Measurements from ENCODE around the gene FBXO10.

FBXO10 gene

DNA sequence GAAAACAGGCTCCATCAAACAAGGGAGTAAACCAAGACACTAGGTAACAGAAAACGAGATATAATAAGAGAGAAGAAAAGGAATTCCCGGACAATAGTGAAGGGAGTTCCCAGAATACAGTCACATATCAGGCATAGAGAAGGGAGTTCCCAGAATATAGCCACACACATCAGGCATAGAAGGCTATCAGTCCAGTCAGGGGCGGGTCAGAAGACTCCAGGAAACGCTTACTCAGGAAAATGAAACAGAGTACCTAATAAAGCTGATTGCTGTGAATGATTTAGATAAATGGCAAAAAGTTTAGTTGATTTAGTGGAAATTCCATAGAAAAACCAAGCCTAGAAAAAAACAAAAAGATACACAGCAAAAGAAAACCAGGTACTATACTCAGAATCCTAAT, 11.3 kb upstream of the FBXO10 start:
- DNase-seq: no peak

DNA sequence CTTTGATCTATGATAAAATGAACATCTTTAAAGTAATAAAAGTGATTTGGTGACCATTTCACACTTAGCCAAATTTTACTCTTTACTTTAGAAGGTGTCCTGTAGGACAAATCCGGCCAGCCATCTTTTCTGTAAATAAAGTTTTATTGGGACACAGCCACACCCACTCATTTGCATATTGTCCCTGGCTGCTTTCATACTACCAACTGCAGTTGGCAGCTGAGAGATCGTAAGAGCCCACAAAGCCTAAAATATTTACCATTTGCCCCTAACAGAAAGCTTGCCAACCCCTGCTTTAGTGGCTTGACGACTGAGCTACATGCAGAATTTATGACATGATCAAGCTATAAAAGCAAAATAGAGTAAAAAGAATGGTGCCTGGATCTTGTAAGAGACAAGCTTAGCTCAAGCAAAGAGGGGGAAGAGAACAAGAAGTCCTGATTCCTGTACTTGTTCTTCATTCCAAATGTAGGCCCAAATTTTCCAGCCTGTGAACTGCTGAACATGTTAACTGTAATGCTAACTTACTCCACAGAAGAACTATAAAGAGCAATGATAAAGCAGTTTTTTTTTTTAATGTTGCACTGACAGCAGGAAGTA, 7.4 kb upstream of the FBXO10 start:
- DNase-seq: no peak

DNA sequence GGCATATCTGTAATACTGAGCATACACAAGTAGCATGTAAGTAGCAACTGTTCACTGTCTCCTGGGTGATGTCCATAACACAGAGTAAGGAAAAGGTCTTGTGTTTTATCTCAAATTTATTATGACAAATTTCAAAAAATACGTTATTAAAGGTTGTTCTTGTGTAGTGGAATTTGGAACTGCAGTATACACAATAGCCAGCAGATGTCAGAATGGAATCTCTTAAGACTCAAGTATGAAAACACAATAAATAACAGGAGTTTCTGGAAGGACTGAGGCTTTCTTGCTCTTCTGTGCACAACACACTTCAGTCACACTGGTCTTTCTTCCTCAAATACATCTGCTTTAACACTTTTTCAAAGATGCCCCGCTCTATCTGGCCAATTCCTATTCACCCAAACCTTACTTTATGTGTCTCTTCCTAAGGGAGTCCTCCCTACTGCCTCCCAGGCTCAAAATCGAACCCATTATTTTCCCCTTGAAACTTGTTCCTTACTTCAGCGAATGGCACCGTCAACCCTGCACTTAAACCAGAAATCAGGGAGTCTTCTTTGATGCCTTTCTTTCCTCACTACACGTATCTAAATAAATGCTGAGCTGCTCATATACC, 6.5 kb upstream of the FBXO10 start:
- no peak for DNase-seq

DNA sequence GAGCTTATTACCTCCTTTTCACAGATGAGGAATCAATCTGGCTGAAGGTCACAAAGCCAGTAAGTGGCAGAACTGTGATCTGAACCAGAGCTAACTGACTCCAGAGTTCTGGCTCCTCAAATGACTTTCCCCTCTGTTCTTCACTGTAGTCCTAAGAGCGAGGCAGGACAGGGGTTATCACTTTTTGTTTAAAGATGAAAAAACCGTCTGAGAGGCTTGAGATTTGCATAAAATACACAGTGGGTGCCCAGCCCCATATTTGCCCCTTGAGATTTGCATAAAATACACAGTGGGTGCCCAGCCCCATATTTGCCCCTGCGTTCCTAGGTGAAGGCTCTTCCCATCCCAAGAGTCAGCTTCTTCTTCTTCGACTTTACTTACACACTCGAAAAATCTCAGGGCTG, 667 bp downstream of the FBXO10 start:
- no peak for DNase-seq

DNA sequence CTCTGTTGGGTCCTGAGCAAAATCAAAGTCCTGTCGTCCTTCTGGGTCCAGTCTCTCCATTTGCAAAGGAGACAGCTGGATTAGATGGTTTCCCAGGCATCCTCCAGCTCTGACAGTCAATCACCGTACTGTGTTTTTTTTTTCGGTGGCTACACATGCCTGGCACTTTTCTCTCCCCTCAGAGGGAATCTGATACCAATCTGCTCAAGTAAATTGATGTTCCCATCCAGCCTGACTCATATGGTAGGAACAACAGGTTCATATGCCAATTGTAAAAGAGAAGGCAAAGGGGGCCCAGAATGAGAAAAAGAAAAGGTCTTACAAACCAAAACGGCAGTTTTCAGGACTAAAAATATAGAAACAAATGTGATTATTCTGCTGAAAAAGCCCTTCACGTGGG, 1.2 kb downstream of the FBXO10 start:
- DNase-seq: no peak

DNA sequence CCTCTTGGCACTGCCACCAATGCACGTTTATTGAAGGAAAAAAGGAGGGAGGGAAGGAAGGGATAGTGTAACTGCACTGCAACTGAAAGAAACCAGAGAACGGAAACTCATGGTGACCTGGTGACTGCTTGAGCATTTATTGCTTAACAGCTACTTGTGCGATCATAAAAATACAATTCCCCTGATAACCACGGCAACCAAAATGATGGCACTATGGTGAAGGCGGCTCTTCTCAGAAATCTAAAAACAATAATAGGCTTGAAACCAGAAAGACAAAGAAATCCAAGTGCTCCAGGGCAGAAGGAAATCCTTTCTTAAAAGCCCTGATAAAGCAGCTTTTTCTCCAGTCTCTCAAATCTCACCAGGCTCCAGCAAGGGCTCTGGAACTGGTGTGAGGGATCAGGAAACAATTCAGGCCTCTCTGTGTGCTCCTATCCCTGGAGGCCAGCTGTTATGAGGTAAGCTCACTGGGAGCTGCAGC, 1.9 kb downstream of the FBXO10 start:
- no peak for DNase-seq

DNA sequence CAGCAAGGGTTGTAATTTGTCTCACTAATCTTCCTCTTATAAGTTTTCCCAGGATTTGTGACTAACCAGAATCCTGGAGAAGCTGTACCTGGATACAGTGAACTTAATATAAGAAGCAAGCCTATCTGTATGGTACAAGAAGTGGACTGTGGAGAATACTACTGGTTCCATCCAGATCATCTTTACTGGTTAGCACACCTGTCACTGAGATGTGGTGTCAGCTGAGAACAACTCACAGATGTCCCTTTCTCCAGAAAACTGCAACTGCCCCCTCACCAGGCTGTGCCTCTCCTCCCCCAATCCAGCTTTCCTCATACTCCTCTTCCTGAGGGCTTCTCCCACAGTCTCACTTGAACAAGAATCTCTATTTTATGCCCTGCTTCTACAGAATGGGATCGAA, 4.9 kb downstream of the FBXO10 start:
- no peak for DNase-seq

DNA sequence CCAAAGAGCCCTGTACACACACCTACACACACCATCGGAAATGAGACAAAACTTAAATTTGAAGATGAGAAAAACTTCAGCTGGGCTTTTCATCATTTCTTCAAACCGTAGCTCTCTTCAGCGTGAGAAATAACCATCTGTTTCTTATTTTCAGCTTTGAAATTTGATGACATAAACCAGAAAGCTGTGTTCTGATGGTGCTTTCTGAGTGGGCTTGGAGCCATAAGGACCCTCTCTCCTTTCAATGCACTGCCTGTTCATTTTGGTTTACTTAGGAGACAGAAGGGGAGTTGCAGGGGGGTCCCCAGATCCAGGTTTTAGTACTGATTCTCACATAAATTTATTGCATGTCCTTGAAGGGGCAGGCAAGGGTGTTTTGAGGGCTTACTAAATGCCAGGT, 9.5 kb downstream of the FBXO10 start:
- no peak for DNase-seq

DNA sequence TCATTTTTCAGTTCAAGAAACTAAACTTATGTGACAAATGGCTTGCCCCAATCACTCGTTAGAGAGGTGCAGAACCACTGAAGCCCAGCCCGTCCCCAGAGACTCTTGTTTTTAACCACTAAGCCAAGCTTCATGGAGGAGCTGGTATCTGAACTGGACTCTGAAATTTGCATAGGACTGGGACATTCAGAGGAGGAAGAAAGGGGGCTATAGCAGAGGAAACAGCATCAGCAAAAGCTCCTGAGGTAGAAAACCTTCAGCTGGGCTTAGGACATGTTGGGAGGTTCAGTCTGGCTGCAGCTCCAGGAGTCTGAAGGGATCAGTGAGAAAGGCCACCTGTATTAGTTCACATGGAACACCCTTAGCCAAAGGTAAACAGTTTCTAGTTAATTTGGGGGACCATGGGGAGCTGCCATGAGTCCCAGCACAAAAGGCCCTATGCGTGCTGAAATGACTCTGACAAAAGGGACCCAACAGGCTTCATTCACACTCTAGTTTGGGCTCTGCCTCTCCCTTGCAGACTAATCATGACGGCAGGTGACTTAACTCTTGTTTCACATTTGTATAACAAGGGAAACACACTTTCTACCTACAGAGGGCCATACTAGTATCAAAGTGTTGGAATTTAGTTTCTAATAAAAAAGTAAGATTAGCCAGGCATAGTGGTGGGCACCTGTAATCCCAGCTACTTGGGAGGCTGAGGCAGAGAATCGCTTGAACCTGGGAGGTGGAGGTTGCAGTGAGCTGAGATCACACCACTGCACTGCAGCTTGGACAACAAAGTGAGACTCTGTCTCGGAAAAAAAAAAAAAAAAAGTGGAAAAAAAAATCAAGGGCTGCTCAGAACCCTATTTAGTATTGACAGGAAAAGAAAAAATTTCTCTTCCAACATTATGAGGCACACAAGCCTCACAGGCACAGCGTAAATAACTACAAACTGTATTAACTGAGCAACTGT, 10.2 kb downstream of the FBXO10 start:
- no peak for DNase-seq

DNA sequence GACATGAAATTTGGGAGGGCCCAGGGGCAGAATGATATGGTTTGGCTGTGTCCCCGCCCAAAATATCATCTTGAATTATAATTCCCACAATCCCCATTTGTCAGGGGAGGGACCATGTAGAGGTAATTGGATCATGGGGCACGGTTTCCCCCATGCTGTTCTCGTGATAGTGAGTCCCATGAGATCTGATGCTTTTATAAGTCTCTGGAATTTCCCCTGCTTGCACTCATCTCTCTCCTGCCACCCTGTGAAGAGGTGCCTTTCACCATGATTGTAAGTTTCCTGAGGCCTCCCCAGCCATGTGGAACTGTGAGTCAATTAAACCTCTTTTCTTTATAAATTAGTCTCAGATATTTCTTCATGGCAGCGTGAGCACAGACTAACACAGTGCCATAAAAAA, 11.3 kb downstream of the FBXO10 start:
- no peak for DNase-seq

DNA sequence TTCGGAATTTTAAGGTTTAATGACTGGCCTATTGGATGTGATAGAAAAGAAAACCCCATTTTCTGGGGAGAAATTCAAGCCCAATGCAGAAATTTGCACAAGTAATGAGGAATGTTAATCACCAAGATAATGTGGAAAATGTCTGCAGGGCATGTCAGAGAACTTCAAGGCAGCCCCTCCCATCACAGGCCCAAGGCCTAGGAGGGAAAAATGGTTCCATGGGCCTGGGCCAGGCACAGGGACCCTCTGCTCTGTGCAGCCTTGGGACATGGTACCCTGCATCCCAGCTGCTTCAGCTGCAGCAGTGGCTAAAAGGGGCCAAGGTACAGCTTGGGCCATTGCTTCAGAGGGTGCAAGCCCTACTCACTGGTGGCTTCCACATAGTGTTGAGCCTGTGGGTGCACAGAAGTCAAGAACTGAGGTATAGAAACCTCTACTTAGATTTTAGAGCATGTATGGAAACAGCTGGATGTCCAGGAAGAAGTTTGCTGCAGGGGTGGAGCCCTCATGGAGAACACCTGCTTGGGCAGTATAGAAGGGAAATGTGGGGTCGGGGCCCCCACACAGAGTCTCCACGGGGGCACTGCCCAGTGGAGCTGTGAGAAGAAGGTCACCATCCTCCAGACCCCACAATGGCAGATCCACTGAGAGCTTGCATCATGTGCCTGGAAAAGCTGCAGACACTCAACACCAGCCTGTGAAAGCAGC, 12.2 kb downstream of the FBXO10 start:
- no peak for DNase-seq

DNA sequence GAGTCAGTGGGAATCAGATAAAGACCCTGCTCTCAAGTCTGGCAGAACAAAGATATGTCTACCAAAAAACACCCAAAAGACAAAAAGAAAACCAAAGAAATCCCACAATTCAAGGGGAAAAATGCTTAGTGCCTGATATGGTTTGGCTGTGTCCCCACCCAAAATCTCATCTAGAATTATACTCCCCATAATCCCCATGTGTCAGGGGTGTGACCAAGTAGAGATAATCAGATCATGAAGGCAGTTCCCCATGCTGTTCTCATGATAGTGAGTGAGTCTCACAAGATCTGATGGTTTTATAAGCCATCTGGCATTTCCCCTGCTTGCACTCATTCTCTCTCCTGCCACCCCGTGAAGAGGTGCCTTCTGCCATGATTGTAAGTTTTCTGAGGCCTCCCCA, 13.4 kb downstream of the FBXO10 start:
- no peak for DNase-seq

DNA sequence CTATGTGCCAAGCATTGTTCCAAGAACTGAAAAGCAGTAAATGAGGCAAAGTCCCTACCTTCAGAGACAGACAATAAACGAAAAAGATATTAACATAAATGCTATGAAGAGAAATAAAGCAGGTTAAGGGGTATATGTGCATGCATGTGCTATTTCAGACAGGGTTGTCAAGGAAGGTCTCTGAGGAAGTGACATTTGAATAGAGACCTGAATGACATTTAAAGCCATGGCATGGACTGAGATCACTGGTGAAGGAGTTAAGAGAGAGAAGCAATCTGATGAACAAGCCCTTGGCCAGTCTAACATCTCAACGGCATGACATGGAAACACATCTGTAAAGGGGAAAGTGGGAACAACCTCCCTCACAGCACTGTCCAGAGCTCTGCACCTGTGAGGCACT, 14.5 kb downstream of the FBXO10 start:
- no peak for DNase-seq

DNA sequence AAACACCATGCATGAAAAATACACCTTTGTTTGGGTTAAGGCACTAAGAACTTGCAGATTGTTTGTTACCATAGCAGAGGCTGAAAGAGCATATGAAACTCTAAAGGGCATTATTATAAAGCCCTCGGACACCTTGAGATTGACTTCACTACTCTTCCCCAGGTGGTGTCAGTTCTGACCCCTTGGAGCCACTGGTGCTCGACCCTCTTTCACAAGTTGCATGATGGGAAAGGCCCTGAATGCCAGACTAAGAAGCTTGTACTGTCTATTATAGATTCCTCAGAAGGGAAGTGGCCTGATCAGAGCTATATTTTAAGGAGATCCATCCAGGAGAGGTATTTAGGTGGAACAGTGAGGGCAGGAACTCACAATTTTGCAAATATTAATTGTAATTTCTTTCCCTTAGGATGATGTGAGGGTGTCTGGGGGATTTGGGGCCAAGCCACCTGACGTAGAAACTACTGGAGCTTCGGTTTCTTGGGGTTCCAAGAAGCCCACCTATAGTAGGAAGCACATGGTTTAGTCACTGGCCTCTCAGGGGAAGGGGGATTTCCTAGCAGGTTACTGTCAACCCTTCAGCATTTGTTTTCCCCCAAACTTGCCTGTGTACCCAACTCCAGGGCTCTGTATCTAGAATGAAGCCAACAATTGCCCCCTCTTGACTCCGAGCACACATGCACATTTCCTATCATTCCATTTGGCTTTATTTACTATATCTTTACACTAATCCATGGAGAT, 16.2 kb downstream of the FBXO10 start:
- no peak for DNase-seq

DNA sequence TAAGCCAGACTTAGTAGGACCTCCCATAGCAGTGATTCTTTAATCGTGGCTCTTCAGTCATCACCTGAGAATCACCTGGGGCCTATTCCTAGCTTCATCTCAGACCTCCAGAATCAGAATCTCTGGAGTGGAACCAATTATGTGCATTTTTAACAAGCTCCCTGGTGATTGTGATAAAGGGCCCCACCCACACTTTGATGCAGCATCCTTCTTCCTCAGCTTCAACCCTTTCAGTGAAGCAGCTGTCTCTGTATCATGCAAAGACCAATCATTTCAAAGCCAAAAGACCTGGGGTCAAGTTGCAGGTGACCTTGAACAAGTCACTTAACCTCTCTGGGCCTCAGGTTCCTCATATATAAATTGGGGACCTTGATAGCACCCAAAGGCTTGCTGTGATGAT, 17.1 kb downstream of the FBXO10 start:
- no peak for DNase-seq

DNA sequence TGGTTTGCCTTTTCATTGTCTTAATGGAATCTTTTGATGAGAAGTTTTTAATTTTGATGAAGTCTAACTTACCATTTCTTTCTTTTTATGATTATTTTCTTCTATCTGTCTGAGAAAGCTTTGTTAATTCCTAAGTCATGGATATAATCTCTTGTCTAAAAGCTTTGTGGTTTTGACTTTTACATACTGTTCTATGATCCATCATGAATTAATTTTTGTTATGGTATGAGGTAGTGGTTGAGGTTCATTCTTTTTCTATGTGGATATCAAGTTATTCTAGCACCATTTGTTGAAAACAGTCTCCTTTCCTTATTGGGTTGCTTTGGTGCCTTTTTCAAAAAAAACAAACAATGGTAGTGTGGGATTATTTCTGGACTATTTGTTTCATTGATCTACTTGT, 20.4 kb downstream of the FBXO10 start:
- DNase-seq: no peak

DNA sequence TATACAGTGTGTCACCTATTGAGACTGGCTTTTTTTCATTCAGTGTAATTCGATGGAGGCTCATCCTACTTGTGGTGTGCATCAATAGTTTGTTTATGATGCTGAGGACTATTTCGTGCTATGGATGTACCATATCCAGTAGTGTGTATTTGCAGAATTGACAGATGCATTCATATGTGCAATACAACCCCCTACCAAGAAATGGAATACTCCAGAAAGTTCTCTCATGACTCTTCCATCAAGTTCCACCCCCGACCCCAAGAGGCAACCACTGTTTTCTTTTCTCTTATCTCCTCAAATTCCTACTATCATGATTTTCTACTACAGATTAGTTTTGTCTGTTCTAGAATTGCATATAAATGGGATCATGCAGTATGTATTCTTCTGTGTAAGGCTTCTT, 21.9 kb downstream of the FBXO10 start:
- DNase-seq: no peak

DNA sequence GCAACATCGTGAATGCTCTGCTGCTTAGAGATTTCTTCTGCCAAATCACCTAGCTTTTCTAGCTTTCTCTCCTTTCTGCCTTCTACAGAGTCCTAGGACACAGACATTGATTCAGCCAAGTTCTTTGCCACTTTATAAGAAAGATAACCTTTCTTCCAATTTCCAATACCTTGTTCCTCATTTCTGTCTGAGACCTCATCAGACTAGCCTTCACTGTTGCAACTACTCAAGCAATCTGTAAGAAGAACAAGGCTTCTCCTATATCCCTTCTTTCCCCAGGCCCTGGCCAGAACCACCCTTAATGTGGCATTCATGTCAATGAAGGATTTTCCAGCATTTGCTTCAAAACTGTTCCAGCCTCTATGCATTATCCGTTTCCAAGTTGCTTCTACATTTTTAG, 24.3 kb downstream of the FBXO10 start:
- DNase-seq: no peak

DNA sequence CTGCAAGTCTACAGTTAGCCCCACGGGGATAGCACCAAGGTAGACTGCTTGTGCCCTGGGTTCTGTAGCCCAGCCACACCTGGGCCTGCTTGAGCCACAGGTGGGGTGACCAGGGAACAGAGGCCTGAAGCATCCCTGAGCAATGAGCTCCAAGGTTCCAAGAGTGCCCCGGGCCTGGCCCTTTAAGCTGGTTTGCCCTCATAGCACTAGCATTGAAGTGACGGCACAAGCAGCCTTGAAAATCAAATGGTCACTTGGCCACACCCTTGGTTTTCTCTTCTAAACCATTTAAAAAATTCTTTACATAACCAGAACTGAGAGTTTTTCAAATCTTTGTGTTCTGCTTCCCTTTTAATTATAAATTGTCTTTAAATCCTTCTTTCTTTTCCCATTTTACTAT, 24.7 kb downstream of the FBXO10 start:
- no peak for DNase-seq

DNA sequence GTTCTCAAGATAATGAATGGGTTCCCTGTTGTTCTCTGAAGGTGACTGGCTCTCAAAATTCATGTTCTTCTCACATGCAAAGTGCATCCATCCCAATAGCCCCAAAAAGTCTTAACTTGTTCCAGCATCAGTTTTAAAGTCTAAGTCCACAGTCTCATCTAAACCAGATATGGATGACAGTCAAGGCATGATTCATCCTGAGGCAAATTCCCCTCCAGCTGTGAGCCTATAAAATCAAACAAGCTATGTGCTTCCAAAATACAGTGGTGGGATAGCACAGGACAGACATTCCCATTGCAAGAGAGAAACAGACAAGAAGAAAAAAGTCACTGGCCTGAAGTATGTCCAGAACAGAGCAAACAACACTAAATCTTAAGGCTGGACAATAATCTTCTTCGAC, 25.4 kb downstream of the FBXO10 start:
- no peak for DNase-seq

DNA sequence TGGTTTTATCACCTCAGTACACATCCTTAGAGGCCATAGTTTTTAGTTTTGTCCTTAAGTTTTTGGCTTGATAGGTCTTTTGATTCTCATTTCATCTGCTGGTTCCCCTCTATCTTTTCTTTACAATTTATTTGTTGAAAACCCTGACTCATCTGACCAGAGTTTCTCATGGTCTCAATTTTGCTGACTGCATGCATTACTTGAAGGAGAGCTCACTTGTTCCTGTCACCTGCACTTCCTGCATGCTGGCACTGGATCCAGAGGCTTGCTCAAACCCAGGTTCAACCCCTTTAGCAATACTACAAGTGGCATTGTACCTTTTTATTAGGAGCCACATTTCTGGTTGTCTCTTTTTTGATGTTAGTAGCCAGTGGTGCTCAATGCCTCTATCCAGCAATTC, 26.7 kb downstream of the FBXO10 start:
- DNase-seq: no peak

DNA sequence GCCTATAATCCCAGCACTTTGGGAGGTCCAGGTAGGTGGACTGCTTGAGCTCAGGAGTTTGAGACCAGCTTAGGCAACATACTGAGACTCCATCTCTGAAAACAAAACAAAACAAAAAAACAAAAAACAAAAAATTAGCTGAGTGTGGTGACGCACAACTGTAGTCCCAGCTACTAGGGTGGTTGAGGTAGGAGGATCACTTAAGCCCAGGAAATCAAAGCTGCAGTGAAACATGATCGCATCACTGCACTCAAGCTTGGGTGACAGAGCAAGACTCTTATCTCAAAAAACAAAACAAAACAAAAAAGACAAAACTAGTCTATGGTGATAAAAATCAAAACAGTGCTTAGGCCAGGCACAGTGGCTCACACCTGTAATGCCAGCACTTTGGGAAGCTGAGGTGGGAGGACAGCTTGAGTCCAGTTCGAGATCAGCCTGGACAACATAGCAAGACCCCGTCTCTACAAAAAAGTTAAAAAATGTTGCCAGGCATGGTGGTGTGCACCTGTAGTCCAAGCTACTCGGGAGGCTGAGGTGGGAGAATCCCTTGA, 28.8 kb downstream of the FBXO10 start:
- DNase-seq: no peak
